DMS 273 (cell line): ENCODE measurements around the gene MPND.

Source experiments
- DNase-seq: peaks from one replicate; lab custom pipeline; 2025; ENCODE audit not compliant: unreplicated experiment; lab: John Stamatoyannopoulos, UW

MPND gene

DNA sequence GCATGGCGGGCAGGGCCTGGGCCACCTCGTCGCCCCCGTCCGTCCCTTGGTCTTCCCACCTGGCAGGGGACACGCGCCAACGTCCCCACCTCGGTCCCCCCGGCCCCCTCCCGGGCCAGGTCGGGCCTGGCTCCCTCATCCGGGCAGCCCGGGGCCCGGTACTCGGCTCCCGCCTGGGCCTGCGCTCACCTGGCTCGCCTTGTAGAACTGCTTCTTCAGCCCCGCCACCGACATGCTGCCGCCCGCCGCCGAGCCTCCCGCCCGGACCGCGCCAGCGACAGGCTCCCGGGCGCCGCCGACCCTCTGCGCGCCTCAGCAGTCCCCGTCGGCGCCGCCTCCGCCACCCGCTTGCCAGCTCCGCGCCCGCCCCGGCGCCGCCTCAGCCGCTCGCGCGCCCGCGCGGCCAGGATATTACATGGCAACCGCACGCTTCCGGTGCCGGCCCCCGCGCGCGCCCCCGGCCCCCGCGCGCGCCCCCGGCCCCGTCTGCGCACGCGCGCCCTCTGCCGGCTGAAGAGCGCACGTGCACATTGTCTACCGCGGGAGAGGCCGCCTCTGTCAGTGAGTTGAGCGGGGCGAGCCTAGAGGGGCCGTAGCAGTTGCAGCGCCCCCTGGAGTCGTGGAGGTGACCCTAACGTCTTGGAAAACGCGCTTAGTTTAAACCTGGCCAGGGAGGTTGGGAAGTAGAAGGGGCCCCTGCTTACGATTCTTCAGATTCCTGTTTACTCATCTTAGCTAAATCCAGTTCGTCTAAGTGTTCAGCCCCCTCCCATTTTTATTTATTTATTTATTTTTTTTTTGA, 57.0 kb downstream of the MPND start, which contains the start of gene SH3GL1:
Gene SH3GL1 (minus strand): TSS at position 413 of the 802 bp plus-strand sequence. CDS start 179 bp downstream, at position 234.
- DNase-seq, result peak; percentile 97

DNA sequence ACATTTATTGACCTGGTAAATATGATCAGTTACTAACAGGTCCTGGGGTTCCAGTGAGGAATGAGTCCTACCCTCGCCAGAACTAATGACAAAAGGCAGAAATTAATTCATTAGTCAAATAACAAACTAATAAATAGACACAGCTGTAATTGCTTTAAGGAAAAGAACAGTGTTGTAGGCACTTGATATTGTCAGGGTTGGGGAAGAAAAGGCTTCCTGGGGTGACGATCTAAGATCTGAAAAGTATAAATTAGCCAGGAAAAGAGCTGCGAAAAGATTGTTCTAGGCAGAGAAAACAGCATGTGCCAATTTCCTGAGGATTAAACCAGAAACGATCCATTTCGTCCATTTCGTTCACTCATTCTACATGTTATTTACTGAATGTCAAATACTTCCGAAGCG, 58.4 kb downstream of the MPND start:
- DNase-seq, result no peak

DNA sequence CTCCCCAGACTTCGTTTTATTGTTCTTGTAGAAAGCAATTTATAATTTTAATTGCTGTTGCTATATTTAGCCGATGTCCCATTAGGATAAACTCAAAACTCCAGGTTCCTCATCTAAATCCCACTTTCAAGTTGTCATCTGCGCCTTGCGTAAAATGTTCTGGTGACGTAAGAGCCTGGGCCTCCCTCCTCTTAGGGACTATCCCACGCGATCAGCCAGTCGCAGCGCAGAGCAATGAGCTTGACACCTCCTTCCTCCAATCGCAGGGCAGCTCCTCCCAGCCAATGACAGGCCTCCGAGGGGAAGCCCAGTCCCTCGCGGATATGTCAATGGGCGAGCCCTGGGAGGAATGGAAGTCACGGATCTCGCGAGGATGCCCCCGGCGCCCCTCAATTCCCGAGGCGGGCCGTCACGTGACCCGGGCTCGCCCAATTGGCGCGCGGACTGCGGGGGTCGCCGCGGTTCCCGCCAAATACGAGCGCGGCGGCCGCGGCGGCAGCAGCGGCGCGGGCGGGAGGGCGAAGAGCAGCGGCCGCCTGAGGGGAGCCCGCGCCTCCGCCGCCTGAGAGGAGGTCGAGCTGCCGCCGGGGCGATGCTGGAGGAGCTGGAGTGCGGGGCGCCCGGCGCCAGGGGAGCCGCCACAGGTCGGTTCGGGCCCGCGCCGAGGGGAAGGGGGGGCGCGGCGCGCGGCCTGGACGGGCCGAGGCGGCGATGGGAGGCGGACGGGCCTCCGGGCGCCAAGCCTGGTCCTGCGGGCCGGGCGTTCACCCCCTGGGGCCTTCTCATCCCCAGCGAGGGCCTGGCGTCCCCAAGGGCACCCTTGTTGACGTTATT, 59.0 kb downstream of the MPND start, which contains the start of gene CHAF1A:
Gene CHAF1A (plus strand): TSS at position 470 of the 834 bp plus-strand sequence. CDS start 123 bp downstream, at position 593.
- peak; percentile 100 for DNase-seq

DNA sequence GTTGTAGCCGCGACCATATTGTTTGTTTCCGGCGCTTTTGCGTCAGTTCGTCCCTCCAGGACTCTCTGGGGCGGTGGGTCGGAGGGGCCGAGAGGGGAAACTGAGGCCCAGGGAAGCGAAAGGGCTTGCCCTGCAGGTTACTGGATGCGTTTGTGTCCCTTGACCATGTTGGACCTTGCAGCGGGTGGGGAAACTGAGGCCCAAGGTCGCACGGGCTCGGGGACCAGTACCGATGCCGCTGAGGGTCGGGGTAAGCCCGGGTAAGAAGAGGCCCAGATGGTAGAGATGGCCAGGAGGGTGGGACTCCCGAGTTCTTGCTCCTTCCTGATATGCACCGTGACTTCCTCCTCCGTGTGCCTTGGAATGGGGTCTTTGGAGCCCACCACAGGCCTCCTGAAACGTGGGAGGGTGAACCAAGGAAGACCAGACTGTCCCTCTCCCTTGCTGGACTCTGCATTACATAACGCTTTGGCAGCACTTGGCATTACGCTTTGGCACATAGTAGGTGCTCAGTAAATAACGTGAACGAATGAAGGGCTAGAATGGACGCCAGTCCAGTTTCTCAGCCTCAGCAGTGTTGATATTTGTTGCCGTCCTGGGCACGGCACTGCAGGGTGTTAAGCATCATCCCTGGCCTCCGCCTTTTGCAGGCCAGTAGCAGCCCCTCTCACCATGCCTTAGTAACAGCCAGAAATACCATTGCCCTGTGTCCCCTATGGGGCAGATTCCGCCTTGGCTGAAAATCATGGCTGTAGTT, 59.8 kb downstream of the MPND start:
- no peak for DNase-seq

DNA sequence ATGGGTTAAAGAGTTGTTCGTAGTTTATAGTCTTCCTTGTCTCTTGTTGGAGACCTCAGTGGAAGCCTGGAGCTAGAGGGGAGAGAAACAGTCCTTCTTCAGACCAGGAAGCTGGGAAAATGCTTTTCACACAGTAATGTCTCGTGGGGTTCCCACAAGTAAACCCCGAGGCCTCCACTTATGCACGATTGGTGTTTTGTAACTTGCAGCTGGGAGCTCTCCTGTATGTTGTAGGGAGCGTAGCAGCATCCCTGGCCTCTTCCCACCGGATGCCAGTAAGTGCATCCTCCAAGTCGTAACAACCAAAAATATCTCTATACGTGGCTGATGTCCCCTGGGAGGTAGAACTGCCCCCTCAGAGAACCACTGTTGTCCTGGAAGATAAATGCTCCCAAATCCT, 62.6 kb downstream of the MPND start:
- no peak for DNase-seq

DNA sequence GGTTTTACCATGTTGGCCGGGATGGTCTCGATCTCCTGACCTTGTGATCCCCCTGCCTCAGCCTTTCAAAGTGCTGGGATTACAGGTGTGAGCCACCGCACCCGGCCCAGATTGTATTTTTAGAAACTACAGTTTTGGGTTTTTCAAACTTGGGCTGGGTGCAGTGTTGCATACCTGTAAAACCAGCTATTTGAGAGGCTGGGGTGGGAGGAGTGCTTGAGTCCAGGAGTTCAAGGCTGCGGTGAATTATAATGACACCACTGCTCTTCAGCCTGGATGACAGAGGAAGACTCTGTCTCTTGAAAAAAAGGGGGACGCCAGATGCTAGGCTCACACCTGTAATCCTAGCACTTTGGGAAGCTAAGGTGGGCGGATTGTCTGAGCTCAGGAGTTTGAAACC, 63.3 kb downstream of the MPND start:
- no peak for DNase-seq

DNA sequence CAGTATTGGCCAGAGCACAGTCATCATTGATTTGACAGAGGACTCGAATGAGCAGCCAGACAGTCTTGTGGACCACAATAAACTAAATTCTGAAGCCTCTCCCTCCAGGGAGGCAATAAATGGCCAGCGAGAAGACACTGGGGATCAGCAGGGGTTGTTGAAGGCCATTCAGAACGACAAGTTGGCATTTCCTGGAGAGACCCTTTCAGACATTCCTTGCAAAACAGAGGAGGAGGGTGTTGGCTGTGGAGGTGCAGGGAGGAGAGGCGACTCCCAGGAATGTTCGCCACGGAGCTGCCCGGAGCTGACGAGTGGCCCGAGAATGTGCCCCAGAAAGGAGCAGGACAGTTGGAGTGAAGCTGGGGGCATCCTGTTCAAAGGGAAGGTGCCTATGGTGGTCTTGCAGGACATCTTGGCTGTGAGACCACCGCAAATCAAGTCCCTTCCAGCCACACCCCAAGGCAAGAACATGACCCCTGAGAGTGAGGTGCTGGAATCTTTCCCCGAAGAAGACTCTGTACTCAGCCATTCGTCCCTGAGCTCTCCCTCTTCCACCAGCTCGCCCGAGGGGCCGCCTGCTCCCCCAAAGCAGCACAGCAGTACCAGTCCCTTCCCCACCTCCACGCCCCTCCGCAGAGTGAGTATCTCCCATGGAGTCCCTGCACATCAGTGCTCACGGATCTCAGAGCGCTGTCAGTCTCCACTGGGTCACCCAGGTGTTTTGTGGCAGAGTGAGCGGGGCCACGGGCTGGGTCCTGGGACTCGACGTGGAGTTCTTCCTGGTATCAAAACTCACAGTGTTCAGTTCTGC, 66.0 kb downstream of the MPND start:
- DNase-seq, result no peak
